GM23338 (cell line): ENCODE results near the gene SRPK2. TPM values are rescaled to one million over a fixed set of nuclear protein-coding genes. Genes with fewer than 3 reads are reported as not detected.

Source experiments
- ATAC-seq: fragments of 200-7000 bp; cut with Tn5 transposase; 3 replicates; pipeline ENCODE4 v1.9.1; 2020
- DNase-seq: peaks from one replicate; pipeline ENCODE4 v3.0.0-alpha.2; 2015; ENCODE audit warnings: low spot score
- H2AFZ ChIP-seq: fragments of 200-600 bp; sonication (generic); 2 replicates; pipeline ENCODE4 v1.8.0; 2016; ENCODE audit warnings: antibody characterized with exemption, mild to moderate bottlenecking, moderate library complexity
- H3F3A ChIP-seq: fragments of 200-600 bp; sonication (generic); replicated peaks from 2 replicates; pipeline ENCODE4 v1.8.0; 2017; ENCODE audit warnings: antibody characterized with exemption, mixed run types, low read depth
- H3K27ac ChIP-seq: fragments of 200-600 bp; sonication (generic); 2 replicates; pipeline ENCODE4 v1.6.1; 2016; ENCODE audit warnings: low read depth
- H3K27me3 ChIP-seq: fragments of 200-600 bp; sonication (generic); 2 replicates; pipeline ENCODE4 v1.8.0; 2016; ENCODE audit warnings: mild to moderate bottlenecking, mixed run types, moderate library complexity; ENCODE audit not compliant: insufficient read depth
- H3K36me3 ChIP-seq: fragments of 200-600 bp; sonication (generic); 2 replicates; pipeline ENCODE4 v1.8.0; 2016; ENCODE audit warnings: mild to moderate bottlenecking; ENCODE audit not compliant: insufficient read depth
- H3K4me1 ChIP-seq: fragments of 200-600 bp; sonication (generic); 2 replicates; pipeline ENCODE4 v1.8.0; 2016; ENCODE audit warnings: mild to moderate bottlenecking, moderate library complexity; ENCODE audit not compliant: insufficient read depth
- H3K4me2 ChIP-seq: fragments of 200-600 bp; sonication (generic); 2 replicates; pipeline ENCODE4 v1.7.1; 2017; ENCODE audit warnings: mixed run types
- H3K4me3 ChIP-seq: fragments of 200-600 bp; sonication (generic); 2 replicates; pipeline ENCODE4 v1.6.1; 2016; ENCODE audit warnings: mixed run types
- H3K79me2 ChIP-seq: fragments of 200-600 bp; sonication (generic); replicated peaks from 2 replicates; pipeline ENCODE4 v1.8.0; 2017; ENCODE audit warnings: mild to moderate bottlenecking; ENCODE audit not compliant: insufficient read depth
- H3K9me2 ChIP-seq: fragments of 200-600 bp; sonication (generic); 2 replicates; pipeline ENCODE4 v1.8.0; 2017; ENCODE audit not compliant: insufficient read depth
- H4K20me1 ChIP-seq: fragments of 200-600 bp; sonication (generic); replicated peaks from 2 replicates; pipeline ENCODE4 v1.8.0; 2017; ENCODE audit warnings: mild to moderate bottlenecking; ENCODE audit not compliant: insufficient read depth
- H3K27ac Mint-ChIP-seq: 2 replicates; pipeline ENCODE4 v1.8.0; 2020; ENCODE audit warnings: inconsistent platforms, mild to moderate bottlenecking, moderate library complexity, mixed read lengths
- H3K27me3 Mint-ChIP-seq: 3 replicates; pipeline ENCODE4 v1.8.0; 2022; ENCODE audit warnings: low read depth, mild to moderate bottlenecking, moderate library complexity, mixed read lengths, inconsistent platforms; ENCODE audit not compliant: insufficient read depth, poor library complexity
- H3K36me3 Mint-ChIP-seq: 3 replicates; pipeline ENCODE4 v1.8.0; 2021; ENCODE audit warnings: low read depth, mild to moderate bottlenecking, inconsistent platforms, moderate library complexity, mixed read lengths
- H3K4me1 Mint-ChIP-seq: 3 replicates; pipeline ENCODE4 v1.8.0; 2020; ENCODE audit warnings: mild to moderate bottlenecking, inconsistent platforms, mixed read lengths
- H3K4me3 Mint-ChIP-seq: 3 replicates; pipeline ENCODE4 v1.8.0; 2021; ENCODE audit warnings: moderate library complexity, mild to moderate bottlenecking, inconsistent platforms, mixed read lengths
- H3K9me3 Mint-ChIP-seq: 3 replicates; pipeline ENCODE4 v1.8.0; 2020; ENCODE audit warnings: moderate library complexity, mild to moderate bottlenecking, inconsistent platforms, mixed read lengths
- CREB1 ChIP-seq: fragments of 250-450 bp; sonication (Bioruptor Pico); IDR thresholded peaks from 2 replicates; pipeline ENCODE4 v1.5.0; 2020; ENCODE audit warnings: low read depth, mild to moderate bottlenecking, moderate library complexity
- EZH2 ChIP-seq: fragments of 200-600 bp; sonication (generic); IDR thresholded peaks from one replicate; pipeline ENCODE4 v1.8.0; 2017; ENCODE audit warnings: antibody characterized with exemption, mild to moderate bottlenecking, low read depth; ENCODE audit not compliant: unreplicated experiment
- EZH2phosphoT487 ChIP-seq: fragments of 200-600 bp; sonication (generic); IDR thresholded peaks from one replicate; pipeline ENCODE4 v1.8.1; 2018; ENCODE audit warnings: antibody characterized with exemption; ENCODE audit not compliant: unreplicated experiment
- JUNB ChIP-seq: IDR thresholded peaks from one replicate; pipeline ENCODE4 v1.6.1; 2016; ENCODE audit warnings: antibody characterized with exemption; ENCODE audit not compliant: unreplicated experiment
- NANOG ChIP-seq: IDR thresholded peaks from 2 replicates; pipeline ENCODE4 v1.6.1; 2016; ENCODE audit warnings: antibody characterized with exemption, borderline replicate concordance
- STAT1 ChIP-seq: IDR thresholded peaks from one replicate; pipeline ENCODE4 v1.6.1; 2016; ENCODE audit warnings: antibody characterized with exemption; ENCODE audit not compliant: unreplicated experiment
- ZNF114 ChIP-seq: fragments of 250-450 bp; sonication (Bioruptor Pico); IDR thresholded peaks from 2 replicates; pipeline ENCODE4 v1.5.0; 2020; ENCODE audit warnings: mild to moderate bottlenecking, moderate library complexity
- ZNF462 ChIP-seq: fragments of 250-450 bp; sonication (Bioruptor Pico); IDR thresholded peaks from 2 replicates; pipeline ENCODE4 v1.5.0; 2020; ENCODE audit warnings: mild to moderate bottlenecking, moderate library complexity
- polyA plus RNA-seq: library from polyadenylated mRNA; unstranded; fragments of >200 nt; fragmentation: Nextera tagmentation; extraction: Ambion mirVana; gene quantifications from 2 replicates; pipeline ENCODE4 v1.2.1, GENCODE V29; 2016
- total RNA-seq: library from RNA; depleted of rRNA; stranded (reverse); fragments of >200 nt; shearing (Covaris generic); gene quantifications from 2 replicates; pipeline ENCODE4 v1.2.3, GENCODE V29; 2014
- TF ChIP-seq, protein P1 (sequence below): IDR thresholded peaks from 2 replicates; pipeline ENCODE4 v1.6.1; 2016; ENCODE audit warnings: antibody characterized with exemption
- TF ChIP-seq, protein P2 (sequence below): IDR thresholded peaks from one replicate; pipeline ENCODE4 v1.6.1; 2018; ENCODE audit warnings: antibody characterized with exemption; ENCODE audit not compliant: unreplicated experiment

The SRPK2 gene
- total and polyA plus RNA-seq, 2 experiments from 2014 or later, result 66.3 to 91.5 TPM

- Histone ChIP-seq H3K79me2 (peaks cover 13% of the 10 kb centered on the region), H3K9me2 (no peaks in the 10 kb centered on the region; the same call in 1 of the 2 replicates), H3K27me3 (no peaks in the 10 kb centered on the region), H3K4me2 (no peak overlapping the region), H3F3A (no peaks in the 10 kb centered on the region), H4K20me1 (peaks cover 8% of the 10 kb centered on the region; the same call in 1 of the 2 replicates), H3K36me3 (no peaks in the 10 kb centered on the region), H3K4me1 (no peaks in the 10 kb centered on the region), H3K27ac (no peak overlapping the region), H3K4me3 (no peak overlapping the region), H2AFZ (no peak overlapping the region)
- Mint-ChIP-seq H3K27me3 (no peaks in the 10 kb centered on the region), H3K27ac (no peak overlapping the region), H3K9me3 (no peaks in the 10 kb centered on the region), H3K4me3 (no peak overlapping the region), H3K4me1 (peaks cover 6% of the 10 kb centered on the region), H3K36me3 (peaks cover 3% of the 10 kb centered on the region; the same call in 1 of the 3 replicates)
- DNase-seq (no peak), ATAC-seq (no peak)
- TF ChIP-seq, protein P1, sequence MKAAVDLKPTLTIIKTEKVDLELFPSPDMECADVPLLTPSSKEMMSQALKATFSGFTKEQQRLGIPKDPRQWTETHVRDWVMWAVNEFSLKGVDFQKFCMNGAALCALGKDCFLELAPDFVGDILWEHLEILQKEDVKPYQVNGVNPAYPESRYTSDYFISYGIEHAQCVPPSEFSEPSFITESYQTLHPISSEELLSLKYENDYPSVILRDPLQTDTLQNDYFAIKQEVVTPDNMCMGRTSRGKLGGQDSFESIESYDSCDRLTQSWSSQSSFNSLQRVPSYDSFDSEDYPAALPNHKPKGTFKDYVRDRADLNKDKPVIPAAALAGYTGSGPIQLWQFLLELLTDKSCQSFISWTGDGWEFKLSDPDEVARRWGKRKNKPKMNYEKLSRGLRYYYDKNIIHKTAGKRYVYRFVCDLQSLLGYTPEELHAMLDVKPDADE, result no peak
- TF ChIP-seq, protein P2, sequence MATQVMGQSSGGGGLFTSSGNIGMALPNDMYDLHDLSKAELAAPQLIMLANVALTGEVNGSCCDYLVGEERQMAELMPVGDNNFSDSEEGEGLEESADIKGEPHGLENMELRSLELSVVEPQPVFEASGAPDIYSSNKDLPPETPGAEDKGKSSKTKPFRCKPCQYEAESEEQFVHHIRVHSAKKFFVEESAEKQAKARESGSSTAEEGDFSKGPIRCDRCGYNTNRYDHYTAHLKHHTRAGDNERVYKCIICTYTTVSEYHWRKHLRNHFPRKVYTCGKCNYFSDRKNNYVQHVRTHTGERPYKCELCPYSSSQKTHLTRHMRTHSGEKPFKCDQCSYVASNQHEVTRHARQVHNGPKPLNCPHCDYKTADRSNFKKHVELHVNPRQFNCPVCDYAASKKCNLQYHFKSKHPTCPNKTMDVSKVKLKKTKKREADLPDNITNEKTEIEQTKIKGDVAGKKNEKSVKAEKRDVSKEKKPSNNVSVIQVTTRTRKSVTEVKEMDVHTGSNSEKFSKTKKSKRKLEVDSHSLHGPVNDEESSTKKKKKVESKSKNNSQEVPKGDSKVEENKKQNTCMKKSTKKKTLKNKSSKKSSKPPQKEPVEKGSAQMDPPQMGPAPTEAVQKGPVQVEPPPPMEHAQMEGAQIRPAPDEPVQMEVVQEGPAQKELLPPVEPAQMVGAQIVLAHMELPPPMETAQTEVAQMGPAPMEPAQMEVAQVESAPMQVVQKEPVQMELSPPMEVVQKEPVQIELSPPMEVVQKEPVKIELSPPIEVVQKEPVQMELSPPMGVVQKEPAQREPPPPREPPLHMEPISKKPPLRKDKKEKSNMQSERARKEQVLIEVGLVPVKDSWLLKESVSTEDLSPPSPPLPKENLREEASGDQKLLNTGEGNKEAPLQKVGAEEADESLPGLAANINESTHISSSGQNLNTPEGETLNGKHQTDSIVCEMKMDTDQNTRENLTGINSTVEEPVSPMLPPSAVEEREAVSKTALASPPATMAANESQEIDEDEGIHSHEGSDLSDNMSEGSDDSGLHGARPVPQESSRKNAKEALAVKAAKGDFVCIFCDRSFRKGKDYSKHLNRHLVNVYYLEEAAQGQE, result no peak
- no peak for TF ChIP-seq CREB1 (CRISPR knock-in tag)
- no peak for TF ChIP-seq EZH2phosphoT487
- no peak for TF ChIP-seq EZH2
- TF ChIP-seq STAT1, result no peak
- no peak for TF ChIP-seq NANOG
- no peak for TF ChIP-seq ZNF114 (CRISPR knock-in tag)
- TF ChIP-seq ZNF462 (CRISPR knock-in tag), result no peak
- no peak for TF ChIP-seq JUNB
These were observed 256.8 kb downstream of the SRPK2 start for GRCh38 chr7:105131890-105132289.
